Measurements from ENCODE around the gene PPIF.

Gene PPIF

GRCh38 chr10:79313911-79314439, 33.3 kb upstream of the PPIF start:
- no peak for DNase-seq (ENCODE audit: low spot score)

DNA sequence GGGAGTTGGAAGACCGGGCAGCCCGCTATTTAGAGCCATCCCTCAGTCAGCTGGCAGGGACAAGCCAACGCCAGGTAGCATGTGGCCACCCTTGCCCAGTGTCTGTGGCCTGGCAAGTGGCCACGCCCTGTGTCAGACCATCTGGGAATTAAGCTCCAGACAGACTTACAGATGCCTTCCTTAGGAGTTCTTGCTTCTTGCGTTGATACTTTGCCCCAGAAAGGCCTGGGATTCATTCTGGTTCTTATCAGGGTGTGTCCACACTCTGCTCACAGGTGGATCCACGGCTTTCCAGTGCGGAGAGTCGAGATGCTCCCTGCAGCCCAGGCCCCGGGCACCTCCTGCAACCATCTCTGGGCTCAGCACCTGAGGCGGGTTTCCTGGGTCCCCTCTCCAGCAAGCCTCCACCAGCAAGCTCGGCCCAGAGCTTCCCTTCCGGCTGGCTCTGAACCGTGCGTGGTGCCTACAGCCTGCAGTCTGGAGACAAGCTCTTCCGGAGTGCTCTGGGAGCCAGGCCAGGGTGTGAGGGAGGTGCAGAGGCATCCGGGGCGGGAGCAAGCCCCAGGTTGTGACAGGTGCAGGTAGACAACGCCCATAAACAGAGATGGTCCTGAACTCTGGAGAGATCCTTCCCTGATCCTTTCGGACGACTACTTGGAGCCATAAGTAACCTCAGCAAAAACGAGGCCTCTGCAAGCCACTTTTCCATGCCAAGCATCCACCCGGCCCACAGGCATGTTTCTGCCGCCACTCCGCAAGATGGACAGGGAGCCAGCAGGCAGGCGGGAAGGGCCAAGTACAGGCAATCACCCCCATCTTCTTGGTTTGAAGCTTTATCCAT, 32.3 kb upstream of the PPIF start:
- DNase-seq (ENCODE audit: low spot score) = no peak

DNA sequence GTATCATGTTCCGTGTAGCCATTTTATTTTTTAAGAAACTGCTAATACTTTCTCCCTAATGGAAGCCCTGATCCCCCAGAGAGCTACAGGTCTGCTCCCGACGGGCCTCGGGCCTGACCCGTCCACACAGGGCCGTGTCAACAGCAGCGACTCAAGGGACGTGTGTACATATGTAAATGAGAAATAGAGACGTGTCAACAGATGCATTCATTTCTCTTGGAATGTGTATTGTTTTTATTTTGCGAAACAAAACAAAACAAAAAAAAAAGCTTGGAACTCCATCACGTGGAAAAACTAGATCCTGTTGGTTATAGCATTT, 31.7 kb upstream of the PPIF start:
- DNase-seq (ENCODE audit: low spot score) = no peak

- no peak for DNase-seq (ENCODE audit: low spot score)
These were observed 30.4 kb upstream of the PPIF start for GRCh38 chr10:79316671-79317431.

- no peak for DNase-seq (ENCODE audit: low spot score)
These were observed 28.9 kb upstream of the PPIF start for GRCh38 chr10:79318369-79318768.

- DNase-seq (ENCODE audit: low spot score) = no peak
These were observed 28.0 kb upstream of the PPIF start for GRCh38 chr10:79319115-79319771.

GRCh38 chr10:79320316-79320715, 27.0 kb upstream of the PPIF start:
- no peak for DNase-seq (ENCODE audit: low spot score)

GRCh38 chr10:79320820-79321493, 26.3 kb upstream of the PPIF start:
- DNase-seq (ENCODE audit: low spot score) = peak; percentile 84

DNA sequence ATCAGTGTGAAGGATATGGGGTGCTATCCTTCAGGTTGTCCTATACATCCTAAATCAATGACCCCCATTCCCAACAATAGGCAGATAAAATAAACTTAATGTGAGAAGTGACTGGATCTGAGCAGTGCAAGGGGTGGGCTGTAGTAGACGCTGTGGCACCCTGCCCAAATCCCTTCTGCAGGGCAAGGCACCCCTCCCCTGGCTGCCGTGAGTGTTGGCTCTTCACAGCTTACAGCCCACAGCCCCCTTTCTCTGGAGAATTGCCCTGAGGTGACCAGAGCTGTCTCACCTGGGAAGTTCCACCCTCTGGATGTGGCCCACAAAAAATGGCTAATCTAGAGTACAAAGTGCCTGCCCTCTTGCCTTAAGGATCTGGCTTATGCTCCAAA, 25.8 kb upstream of the PPIF start:
- DNase-seq (ENCODE audit: low spot score) = no peak

- DNase-seq (ENCODE audit: low spot score) = no peak
These were observed 25.3 kb upstream of the PPIF start for GRCh38 chr10:79321951-79322350.

DNA sequence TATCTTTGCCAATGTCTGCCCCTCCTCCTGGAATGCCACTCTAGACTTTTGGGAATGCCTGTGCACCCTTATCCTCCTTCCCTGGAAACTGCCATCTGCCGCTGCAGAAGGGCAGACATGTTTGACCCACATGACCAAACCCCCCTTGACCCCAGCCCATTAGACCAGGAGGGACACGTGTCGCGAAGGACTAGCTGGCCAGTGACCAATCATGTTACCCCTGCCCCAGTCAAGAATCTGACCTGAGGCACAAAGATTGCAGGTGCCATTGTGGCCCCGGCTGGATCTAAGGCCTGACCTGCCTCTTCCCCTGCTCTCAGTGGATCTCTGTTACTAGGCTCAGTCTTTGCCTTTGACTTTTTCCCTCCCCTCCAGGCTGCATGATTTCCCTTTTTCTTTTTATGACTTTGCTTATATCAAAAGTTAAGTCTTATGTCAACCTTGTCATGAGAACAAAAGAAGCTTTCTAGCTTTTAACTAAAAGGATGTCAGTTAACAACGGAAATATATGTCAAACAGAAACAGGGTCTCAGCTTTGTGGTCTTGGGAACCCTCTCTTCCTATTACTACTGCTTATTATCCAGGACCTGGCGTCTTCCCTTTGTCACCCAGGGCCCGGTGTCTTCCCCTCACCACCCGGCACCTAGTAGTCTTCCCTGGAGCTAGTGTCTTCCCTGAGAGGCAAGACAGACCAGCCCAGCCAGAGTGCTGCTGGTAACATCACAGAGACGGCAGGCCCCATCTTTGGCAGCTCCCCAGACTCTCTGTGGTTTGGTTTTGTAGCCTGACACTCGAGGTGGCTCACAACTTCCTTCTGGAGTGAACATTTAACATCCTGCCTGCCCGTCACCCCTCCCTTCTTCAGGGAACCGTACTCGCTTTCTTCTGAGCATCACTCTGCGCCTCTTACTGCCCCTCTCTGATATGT, 24.4 kb upstream of the PPIF start:
- DNase-seq (ENCODE audit: low spot score) = peak; percentile 87

DNA sequence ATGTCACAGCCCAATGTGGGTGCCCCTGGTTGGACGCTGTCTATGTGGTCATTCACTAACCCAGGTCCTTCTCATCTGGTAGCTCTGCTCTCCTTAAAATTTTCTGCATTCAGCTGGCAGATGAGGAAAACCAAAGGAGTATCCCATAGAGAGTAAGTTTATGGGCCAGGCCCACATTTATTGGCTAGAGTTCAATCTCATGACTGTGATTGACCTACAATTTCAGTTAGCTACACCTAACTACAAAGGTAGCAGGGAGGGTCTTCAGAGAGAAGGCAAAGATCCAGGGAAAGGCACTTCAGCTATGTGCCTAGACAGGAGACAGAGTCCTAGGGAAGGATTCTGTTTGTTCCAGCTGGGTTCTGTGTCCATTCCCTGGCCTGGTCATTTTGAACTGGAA, 23.7 kb upstream of the PPIF start:
- DNase-seq (ENCODE audit: low spot score) = no peak

DNA sequence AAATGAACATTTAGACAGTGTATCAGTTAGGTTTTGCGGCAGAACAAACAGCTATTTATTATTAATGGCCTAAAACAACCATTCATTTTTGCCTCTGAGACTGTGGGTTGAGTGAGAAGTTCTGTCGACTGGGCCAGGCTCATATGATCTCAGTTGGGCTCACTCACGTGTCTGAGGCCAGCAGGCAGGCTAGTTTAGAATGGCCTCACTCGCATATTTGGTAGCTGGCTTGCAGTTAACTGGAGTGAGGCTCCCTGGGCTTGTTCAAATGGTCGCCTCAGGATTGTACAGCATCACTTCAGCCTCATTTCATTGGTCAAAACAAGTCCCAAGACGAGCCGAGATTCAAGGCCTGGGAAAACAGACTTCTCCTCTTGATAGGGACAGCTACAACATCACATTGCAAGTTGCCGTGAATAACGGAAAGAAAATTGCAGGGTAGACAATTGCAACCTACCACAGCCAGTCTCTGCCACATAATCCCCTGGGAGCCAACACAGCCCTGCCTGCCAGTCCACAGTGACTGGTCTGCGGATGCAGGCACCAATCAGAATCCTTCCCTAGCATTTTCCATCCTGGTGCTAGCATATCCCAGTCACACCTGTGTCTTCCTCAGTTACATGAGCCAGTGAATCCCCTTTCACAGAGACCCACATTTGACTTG, 23.1 kb upstream of the PPIF start:
- DNase-seq (ENCODE audit: low spot score) = no peak

DNA sequence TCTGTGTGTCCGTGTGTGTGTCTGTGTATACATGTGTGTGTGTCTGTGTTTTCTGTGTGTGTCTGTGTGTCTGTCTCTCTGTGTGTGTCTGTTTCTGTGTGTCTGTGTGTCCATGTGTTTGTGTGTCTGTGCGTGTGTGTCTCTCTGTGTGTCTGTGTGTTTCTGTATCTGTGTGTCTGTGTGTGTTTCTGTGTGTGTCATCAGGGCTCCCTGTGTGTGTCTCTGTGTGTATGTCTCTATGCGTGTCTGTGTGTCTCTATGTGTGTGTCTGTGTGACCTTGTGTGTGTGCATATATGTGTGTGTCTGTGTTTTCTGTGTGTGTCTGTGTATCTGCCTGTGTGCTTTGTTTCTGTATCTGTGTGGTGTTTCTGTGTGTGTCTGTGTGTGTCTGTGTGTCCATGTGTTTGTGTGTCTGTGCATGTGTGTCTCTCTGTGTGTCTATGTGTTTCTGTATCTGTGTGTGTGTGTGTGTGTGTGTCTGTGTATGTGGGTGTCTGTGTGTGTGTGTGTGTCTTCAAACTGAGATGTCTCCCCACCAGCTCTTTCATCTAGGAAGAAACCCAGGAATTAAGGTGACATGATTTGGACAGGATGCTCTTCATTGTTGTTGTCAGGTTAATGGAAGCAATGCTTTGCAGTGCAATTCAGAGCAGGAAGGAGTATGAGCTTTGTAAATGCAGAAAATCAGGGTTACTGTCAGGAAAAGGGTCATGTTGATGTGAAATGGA, 20.7 kb upstream of the PPIF start:
- DNase-seq (ENCODE audit: low spot score) = no peak

- no peak for DNase-seq (ENCODE audit: low spot score)
These were observed 20.2 kb upstream of the PPIF start for GRCh38 chr10:79327090-79327457.

- DNase-seq (ENCODE audit: low spot score) = no peak
These were observed 19.0 kb upstream of the PPIF start for GRCh38 chr10:79328147-79328701.

- peak; percentile 24 for DNase-seq (ENCODE audit: low spot score)
These were observed 18.3 kb upstream of the PPIF start for GRCh38 chr10:79328737-79329504.

DNA sequence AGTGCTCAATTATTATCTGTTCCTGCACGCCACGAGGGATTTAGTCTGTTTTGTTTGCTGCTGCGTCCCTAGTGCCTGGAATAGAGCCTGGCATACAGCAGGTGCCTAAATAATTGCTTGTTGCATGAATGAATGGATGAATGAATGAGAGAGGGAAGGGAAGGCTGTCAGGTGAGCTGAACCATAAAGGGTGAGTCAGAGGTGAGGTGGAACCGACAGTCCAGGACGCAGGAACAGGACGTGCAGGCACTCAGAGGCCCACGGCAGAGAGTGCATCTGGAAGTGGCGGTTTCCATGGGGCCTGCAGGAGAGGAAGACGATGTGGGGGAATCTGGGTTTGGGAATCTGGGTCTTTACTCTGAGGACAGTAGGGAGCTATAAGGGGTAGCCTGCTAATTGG, 17.7 kb upstream of the PPIF start:
- DNase-seq (ENCODE audit: low spot score) = no peak

DNA sequence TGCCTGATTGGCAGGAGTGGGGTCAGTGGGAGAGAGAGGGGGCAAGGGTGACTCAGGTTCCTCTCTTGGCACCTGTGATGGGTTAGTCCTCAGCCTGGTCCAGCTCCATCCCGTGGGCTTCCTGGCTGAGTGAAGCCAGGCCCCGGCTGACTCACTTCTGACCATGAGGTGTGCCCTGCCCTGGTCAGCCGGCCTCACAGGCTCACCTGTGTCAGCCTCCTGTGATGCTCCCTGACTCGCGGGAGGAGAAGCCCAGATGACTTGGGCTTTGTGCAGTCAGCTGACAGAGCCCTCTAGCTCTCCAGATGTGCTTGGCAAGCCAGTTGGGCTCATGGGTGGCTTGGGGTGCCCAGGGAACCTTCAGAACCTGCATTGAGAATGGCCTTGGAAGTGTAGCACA, 16.0 kb upstream of the PPIF start:
- no peak for DNase-seq (ENCODE audit: low spot score)
